Measurements from ENCODE around the gene CPNE8. TPM values are rescaled to one million over a fixed set of nuclear protein-coding genes. Genes with fewer than 3 reads are reported as not detected.

Gene CPNE8
- polyA plus RNA-seq, 1 donor from 2014 or later, result 1.9 TPM

DNA sequence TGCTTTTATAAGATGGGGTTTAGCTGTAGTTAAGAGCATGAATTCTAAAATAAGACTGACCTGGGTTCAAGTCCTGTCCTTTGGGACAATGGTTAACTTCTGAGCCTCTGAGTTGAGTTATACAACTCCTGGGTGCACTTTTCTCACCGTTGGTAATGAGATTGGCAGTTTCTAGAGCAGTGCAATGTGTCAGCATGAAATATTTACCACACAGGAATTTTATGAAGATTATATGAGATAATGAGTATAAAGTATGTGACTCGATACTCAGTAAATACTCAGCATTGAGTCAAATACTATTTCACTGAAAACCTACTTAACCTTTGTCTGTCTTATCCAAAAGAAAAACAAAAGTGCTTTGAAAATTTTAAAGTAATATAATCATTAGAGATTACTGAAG is 214.2 kb downstream of the CPNE8 start:
- no peak overlapping the region for H2AFZ ChIP-seq (ENCODE audit: low read depth, low read length)
- no peak overlapping the region for H3K4me3 ChIP-seq (ENCODE audit: low read length)
- H3F3A ChIP-seq (ENCODE audit: insufficient read depth, low read length, poor library complexity, severe bottlenecking), result no peaks in the 10 kb centered on the region
- H3K9me2 ChIP-seq (ENCODE audit: insufficient read depth, low read length), result no peaks in the 10 kb centered on the region
- no peaks in the 10 kb centered on the region for H3K79me2 ChIP-seq (replicated peaks; ENCODE audit: insufficient read depth, low read length)
- H3K27me3 ChIP-seq (ENCODE audit: insufficient read depth, low read depth, low read length), result no peaks in the 10 kb centered on the region
- H3K9me3 ChIP-seq (ENCODE audit: low read length), result no peaks in the 10 kb centered on the region
- H3K9ac ChIP-seq (ENCODE audit: low read length), result no peak overlapping the region
- TF ChIP-seq RAD21 (conservative IDR thresholded peaks at IDR 0.05) (no peak), SMC3 (conservative IDR thresholded peaks at IDR 0.05; ENCODE audit: poor library complexity) (no peak), EZH2 (IDR thresholded peaks at IDR 0.05; ENCODE audit: borderline replicate concordance, insufficient read depth, low read length, poor library complexity, severe bottlenecking) (no peak), POLR2AphosphoS5 (IDR thresholded peaks at IDR 0.05) (no peak), TAF1 (IDR thresholded peaks at IDR 0.05; ENCODE audit: low read depth) (no peak), EP300 (conservative IDR thresholded peaks at IDR 0.05; ENCODE audit: poor library complexity, severe bottlenecking) (no peak), MXI1 (conservative IDR thresholded peaks at IDR 0.05; ENCODE audit: poor library complexity, severe bottlenecking) (no peak)
- TF ChIP-seq, protein P1, sequence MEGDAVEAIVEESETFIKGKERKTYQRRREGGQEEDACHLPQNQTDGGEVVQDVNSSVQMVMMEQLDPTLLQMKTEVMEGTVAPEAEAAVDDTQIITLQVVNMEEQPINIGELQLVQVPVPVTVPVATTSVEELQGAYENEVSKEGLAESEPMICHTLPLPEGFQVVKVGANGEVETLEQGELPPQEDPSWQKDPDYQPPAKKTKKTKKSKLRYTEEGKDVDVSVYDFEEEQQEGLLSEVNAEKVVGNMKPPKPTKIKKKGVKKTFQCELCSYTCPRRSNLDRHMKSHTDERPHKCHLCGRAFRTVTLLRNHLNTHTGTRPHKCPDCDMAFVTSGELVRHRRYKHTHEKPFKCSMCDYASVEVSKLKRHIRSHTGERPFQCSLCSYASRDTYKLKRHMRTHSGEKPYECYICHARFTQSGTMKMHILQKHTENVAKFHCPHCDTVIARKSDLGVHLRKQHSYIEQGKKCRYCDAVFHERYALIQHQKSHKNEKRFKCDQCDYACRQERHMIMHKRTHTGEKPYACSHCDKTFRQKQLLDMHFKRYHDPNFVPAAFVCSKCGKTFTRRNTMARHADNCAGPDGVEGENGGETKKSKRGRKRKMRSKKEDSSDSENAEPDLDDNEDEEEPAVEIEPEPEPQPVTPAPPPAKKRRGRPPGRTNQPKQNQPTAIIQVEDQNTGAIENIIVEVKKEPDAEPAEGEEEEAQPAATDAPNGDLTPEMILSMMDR (IDR thresholded peaks at IDR 0.05; ENCODE audit: poor library complexity, severe bottlenecking), result no peak
- TF ChIP-seq, protein P2, sequence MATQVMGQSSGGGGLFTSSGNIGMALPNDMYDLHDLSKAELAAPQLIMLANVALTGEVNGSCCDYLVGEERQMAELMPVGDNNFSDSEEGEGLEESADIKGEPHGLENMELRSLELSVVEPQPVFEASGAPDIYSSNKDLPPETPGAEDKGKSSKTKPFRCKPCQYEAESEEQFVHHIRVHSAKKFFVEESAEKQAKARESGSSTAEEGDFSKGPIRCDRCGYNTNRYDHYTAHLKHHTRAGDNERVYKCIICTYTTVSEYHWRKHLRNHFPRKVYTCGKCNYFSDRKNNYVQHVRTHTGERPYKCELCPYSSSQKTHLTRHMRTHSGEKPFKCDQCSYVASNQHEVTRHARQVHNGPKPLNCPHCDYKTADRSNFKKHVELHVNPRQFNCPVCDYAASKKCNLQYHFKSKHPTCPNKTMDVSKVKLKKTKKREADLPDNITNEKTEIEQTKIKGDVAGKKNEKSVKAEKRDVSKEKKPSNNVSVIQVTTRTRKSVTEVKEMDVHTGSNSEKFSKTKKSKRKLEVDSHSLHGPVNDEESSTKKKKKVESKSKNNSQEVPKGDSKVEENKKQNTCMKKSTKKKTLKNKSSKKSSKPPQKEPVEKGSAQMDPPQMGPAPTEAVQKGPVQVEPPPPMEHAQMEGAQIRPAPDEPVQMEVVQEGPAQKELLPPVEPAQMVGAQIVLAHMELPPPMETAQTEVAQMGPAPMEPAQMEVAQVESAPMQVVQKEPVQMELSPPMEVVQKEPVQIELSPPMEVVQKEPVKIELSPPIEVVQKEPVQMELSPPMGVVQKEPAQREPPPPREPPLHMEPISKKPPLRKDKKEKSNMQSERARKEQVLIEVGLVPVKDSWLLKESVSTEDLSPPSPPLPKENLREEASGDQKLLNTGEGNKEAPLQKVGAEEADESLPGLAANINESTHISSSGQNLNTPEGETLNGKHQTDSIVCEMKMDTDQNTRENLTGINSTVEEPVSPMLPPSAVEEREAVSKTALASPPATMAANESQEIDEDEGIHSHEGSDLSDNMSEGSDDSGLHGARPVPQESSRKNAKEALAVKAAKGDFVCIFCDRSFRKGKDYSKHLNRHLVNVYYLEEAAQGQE (IDR thresholded peaks at IDR 0.05; ENCODE audit: borderline replicate concordance), result no peak
- H3K27ac ChIP-seq (ENCODE audit: low read length), result no peak overlapping the region
- H3K36me3 ChIP-seq (ENCODE audit: insufficient read depth, low read length), result no peaks in the 10 kb centered on the region
- no peaks in the 10 kb centered on the region for H4K20me1 ChIP-seq (ENCODE audit: insufficient read depth)
- H3K4me2 ChIP-seq (ENCODE audit: low read length), result no peak overlapping the region

DNA sequence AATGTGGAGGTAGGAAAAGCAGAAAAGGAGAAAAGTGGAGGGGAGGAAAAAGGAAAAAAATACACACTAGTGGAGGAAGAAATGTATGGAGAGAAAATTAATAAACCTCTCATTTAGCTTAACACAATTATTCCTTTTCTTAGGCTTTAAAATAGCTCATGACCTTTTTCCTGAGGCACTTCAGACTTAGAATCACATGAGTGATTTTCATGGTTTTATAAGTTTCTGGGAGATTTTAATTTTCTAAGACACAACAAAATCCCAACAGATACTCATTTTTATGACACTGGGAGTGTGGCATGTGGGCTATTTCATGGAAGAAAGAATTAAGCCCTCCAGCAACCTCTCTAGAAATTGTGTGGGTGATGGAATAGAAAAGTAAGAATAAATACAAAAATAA is 214.7 kb downstream of the CPNE8 start:
- Histone ChIP-seq H3K27ac (ENCODE audit: low read length) (no peak overlapping the region), H3K9me2 (ENCODE audit: insufficient read depth, low read length) (no peaks in the 10 kb centered on the region), H3K27me3 (ENCODE audit: insufficient read depth, low read depth, low read length) (no peaks in the 10 kb centered on the region), H3K9ac (ENCODE audit: low read length) (no peak overlapping the region), H3K4me2 (ENCODE audit: low read length) (no peak overlapping the region), H3F3A (ENCODE audit: insufficient read depth, low read length, poor library complexity, severe bottlenecking) (no peaks in the 10 kb centered on the region), H3K79me2 (replicated peaks; ENCODE audit: insufficient read depth, low read length) (no peaks in the 10 kb centered on the region), H2AFZ (ENCODE audit: low read depth, low read length) (no peak overlapping the region), H3K4me3 (ENCODE audit: low read length) (no peak overlapping the region), H3K36me3 (ENCODE audit: insufficient read depth, low read length) (no peaks in the 10 kb centered on the region), H3K9me3 (ENCODE audit: low read length) (no peaks in the 10 kb centered on the region), H4K20me1 (ENCODE audit: insufficient read depth) (no peaks in the 10 kb centered on the region)
- TF ChIP-seq SMC3 (conservative IDR thresholded peaks at IDR 0.05; ENCODE audit: poor library complexity), result no peak

DNA sequence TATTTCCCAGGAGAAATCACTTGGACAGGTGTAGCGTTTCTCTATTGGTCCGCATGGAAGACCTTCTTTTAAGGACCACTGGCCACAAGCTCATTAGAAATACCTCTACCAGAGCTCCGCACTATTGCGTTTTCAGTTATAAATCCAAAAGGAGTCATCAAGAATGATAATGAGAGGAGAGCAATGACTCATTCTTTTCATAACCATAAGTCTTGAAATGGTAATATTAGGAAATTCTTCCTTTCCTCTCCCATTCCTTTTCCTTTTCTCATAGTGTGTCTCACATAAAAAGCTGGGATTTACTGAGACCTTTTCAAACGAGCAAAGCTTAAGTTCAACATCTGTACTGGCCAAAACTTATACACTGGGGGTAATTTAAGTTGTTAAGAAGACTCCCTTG is 215.7 kb downstream of the CPNE8 start:
- Histone ChIP-seq H3K27me3 (ENCODE audit: insufficient read depth, low read depth, low read length) (no peaks in the 10 kb centered on the region), H3F3A (ENCODE audit: insufficient read depth, low read length, poor library complexity, severe bottlenecking) (no peaks in the 10 kb centered on the region), H2AFZ (ENCODE audit: low read depth, low read length) (no peak overlapping the region), H3K36me3 (ENCODE audit: insufficient read depth, low read length) (no peaks in the 10 kb centered on the region), H3K9ac (ENCODE audit: low read length) (no peak overlapping the region), H3K9me3 (ENCODE audit: low read length) (no peaks in the 10 kb centered on the region), H3K79me2 (replicated peaks; ENCODE audit: insufficient read depth, low read length) (no peaks in the 10 kb centered on the region), H3K4me3 (ENCODE audit: low read length) (no peak overlapping the region), H4K20me1 (ENCODE audit: insufficient read depth) (no peaks in the 10 kb centered on the region), H3K4me2 (ENCODE audit: low read length) (peak overlapping the region; percentile 5), H3K9me2 (ENCODE audit: insufficient read depth, low read length) (no peaks in the 10 kb centered on the region), H3K27ac (ENCODE audit: low read length) (peak overlapping the region; percentile 43)
- no peak for TF ChIP-seq MXI1 (conservative IDR thresholded peaks at IDR 0.05; ENCODE audit: poor library complexity, severe bottlenecking)
- TF ChIP-seq SMC3 (conservative IDR thresholded peaks at IDR 0.05; ENCODE audit: poor library complexity), result no peak
- TF ChIP-seq TAF1 (IDR thresholded peaks at IDR 0.05; ENCODE audit: low read depth), result no peak
- TF ChIP-seq, protein P2 (IDR thresholded peaks at IDR 0.05; ENCODE audit: borderline replicate concordance), result no peak
- TF ChIP-seq EP300 (conservative IDR thresholded peaks at IDR 0.05; ENCODE audit: poor library complexity, severe bottlenecking), result no peak
- TF ChIP-seq POLR2AphosphoS5 (IDR thresholded peaks at IDR 0.05), result no peak
- TF ChIP-seq EZH2 (IDR thresholded peaks at IDR 0.05; ENCODE audit: borderline replicate concordance, insufficient read depth, low read length, poor library complexity, severe bottlenecking), result no peak
- TF ChIP-seq, protein P1 (IDR thresholded peaks at IDR 0.05; ENCODE audit: poor library complexity, severe bottlenecking), result no peak
- no peak for TF ChIP-seq RAD21 (conservative IDR thresholded peaks at IDR 0.05)

All from neural cell (in vitro differentiated cells).